Activated T-helper 1 cell treated with Interleukin-2 at 50 U/mL for 16 hours (primary cell): ENCODE measurements around the gene PCDH19.

Experiments used
- DNase-seq: peaks from one replicate; pipeline ENCODE4 v3.0.0-alpha.2; 2020; ENCODE audit warnings: low read depth

Gene PCDH19

GRCh38 chrX:100404851-100405250 is 5.2 kb downstream of the PCDH19 start:
- no peak for DNase-seq

- no peak for DNase-seq
Observed at GRCh38 chrX:100395781-100396180, 14.3 kb downstream of the PCDH19 start.

DNA sequence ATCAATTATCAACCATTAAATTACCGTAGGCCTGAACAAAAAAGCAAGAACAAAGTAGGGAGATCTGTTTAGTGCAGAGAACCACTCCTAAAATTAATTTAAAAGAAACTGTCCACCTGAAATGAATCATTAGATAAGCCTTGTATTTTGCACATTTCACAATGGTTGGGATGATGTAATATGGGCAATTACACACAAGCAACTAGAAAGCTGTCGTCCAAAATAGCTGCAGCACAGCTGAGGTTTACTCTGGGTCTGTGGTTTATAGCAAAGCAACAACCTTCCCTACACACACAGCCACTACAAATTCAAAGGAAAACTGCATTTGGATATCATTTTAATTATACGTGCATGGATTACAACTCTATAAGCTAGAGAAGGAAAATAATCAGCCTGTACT is 28.5 kb downstream of the PCDH19 start:
- DNase-seq = no peak

DNA sequence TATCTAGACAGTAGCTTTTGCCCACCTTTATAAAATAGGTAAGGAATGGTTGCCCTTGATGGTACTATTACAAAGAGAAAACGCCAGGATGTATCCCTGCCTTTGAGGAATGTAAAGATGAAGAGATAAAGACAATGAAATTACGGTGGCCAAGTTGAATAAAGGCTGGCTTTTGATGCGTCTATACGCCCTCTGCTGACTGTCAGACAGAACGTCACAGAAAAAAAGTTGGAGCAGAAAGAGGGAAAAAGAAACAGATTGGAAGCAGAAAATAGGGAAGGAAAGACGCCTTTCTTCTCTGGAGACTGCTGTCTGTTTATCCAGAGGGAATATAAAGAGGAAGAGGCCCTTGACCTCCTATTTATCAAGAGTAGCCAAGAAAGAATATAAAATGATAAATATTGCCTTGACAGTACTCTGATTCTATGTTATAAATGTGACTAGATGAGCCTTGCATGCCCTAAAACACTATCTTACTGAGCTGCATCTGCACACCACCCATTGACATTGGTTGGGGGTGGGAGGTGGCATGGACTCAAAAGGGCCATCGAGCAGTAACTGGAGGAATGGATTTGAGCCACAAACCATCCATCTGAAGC is 30.6 kb downstream of the PCDH19 start:
- DNase-seq = no peak

- DNase-seq = no peak
Observed at GRCh38 chrX:100377826-100378225, 32.2 kb downstream of the PCDH19 start.

GRCh38 chrX:100376576-100376975 is 33.5 kb downstream of the PCDH19 start:
- no peak for DNase-seq

DNA sequence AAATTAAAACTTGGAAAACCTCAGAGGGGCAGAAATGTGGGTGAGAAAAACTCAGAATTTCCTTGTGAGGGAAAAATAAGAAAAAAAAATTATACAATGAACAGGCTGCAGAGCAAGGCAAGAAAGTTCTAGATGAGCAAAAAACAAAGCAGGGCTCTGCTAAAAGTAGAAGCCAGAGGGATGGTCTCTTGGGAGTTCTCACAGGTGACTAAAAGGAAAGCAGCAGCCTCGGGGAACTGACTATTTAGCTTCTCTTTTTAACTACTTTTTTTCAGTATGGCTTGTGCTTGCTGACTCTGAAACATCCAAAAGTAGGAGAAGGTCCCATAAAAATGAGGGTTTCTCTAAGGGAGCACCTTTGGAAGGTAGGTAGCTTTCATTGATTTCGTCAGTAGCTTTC is 36.4 kb downstream of the PCDH19 start:
- DNase-seq = no peak

GRCh38 chrX:100368167-100368566 is 41.9 kb downstream of the PCDH19 start:
- DNase-seq = no peak

DNA sequence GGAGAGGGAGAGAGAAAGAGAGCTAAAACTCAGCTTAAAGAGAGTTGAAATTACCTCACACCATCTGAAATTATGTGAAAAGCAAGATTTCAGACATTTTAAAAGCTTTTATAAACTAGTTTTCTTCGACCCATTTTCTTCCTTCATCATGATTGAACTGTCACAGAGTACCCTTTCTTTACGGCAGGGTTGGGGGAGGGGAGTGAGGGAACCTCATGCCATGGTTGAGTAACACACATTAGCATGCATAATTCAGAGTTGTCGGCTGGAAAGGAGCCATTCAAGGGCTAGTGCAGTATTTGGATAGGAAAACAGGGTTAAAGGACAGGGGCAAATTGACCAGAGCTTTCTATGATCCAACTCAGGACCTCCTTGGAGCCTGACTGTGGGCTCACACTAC is 46.2 kb downstream of the PCDH19 start:
- no peak for DNase-seq

DNA sequence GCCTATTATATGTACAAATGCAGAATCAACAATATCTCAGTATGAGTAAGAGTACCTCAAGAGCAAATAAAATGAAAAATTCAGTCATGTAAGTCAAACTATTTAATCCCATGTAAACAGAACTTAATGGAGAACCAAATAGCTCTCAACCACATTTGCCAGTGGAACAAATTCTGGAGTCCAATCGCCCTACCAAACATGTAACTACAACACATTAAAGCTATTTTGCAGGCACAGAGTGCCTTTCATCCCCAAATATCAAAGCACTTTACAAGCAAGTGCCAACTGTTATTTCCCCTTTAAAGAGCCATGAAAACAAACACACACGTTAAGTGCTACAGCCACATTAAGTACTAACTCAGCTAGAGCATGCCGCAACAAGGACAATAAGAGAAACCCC is 51.3 kb downstream of the PCDH19 start:
- no peak for DNase-seq

- DNase-seq = no peak
Observed at GRCh38 chrX:100356351-100356896, 53.6 kb downstream of the PCDH19 start.

DNA sequence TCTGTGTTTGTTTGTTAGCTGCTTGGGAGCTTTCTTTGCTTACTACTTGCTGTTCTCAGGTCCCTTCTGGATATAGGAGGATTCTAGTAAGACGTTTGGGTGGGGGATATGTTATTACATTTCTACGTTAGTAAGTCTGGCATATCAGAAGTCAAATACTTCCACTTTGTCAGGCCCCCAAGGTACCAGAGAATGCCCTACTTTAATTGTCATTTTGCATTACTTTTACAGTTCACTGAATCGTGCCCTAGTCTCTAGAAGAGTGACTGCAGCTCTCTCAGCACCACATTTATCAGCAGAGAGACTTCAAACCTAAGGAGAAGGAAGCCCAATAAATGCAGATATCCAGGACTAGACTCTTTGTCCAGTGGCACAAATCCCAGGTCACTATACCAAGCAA is 54.4 kb downstream of the PCDH19 start:
- no peak for DNase-seq

DNA sequence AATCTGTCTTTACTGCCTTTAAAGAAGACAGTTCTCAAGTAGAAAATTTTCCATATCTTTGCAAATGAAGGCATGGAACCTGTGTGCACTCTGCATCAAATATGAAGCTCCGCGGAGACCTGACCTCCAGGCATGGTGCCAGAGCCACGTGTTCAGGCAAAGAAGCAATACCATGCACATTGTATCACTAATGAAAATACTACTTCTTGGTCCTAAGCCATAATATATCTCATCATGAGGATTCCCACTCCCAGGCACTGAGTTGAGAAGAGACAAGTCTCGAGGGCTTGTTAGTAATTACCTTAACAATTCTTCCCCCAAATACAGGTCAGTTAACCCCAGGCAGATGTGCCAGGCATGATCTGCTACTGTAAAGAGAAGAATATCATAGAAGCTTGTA is 56.7 kb downstream of the PCDH19 start:
- DNase-seq = no peak

DNA sequence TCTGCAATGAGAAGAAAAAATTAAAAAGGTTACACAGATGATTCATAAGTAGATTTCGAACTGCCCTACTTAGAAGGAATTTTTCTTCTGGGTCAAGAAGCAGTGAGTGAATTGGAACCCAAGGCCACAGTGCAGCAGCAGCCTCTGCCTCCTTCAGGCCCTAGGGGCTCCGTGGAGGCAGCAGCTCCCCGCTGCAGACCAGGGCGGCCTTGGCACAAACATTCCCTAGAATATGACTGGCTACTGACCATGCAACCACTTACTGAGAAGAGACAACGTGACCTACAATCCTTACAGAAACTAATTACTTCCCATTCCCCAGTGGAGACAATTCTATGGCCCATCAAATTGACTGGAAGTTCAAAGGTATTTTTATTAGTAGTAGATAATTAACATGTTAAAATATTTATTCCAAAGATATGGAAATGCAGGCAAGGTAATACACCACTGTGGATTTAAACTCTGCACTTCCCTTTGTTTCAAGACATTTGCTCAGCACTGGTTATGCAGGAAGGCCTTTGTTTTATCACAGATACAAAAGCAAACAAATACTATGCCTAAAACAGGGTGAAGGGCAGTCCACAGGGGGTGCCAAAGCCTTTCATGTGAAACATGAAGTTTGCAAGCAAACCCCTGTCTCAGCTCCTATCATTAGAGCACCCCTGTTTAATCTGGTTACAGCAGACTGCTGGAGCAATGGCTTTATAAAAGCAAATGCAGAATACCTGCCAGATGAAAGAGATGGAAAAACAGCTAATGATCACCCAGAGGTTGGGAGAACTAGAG is 59.2 kb downstream of the PCDH19 start:
- no peak for DNase-seq

- DNase-seq = no peak
Observed at GRCh38 chrX:100349391-100349790, 60.7 kb downstream of the PCDH19 start.

GRCh38 chrX:100341142-100341510 is 68.9 kb downstream of the PCDH19 start:
- no peak for DNase-seq

- no peak for DNase-seq
Observed at GRCh38 chrX:100340491-100341141, 69.5 kb downstream of the PCDH19 start.

GRCh38 chrX:100328351-100328750 is 81.7 kb downstream of the PCDH19 start:
- no peak for DNase-seq

GRCh38 chrX:100319716-100320115 is 90.4 kb downstream of the PCDH19 start:
- no peak for DNase-seq

GRCh38 chrX:100316987-100317386 is 93.1 kb downstream of the PCDH19 start:
- no peak for DNase-seq

GRCh38 chrX:100315566-100315965 is 94.5 kb downstream of the PCDH19 start:
- DNase-seq = no peak

DNA sequence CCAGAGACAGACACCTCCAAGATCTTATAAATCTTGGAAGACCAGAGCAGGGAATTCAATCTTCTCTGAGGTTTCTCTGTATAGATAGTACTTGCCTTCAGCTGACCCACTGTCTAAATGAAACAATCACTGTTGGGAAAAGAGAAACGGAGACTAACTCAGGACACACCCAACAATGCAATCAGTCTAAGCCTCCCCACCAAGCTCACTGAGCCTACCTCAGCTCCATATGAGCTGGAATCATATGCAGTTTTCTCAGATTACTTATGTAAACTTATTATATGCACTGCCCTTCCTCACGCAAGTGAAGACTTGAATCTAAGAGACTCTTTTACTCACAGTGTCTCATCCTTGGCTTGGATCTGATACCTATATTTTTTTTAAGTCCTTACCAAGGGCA is 110.5 kb downstream of the PCDH19 start:
- no peak for DNase-seq

- no peak for DNase-seq
Observed at GRCh38 chrX:100297728-100298127, 112.3 kb downstream of the PCDH19 start.
